ENCODE results near the gene ITPKB.
A peak's percentile ranks its signal among the peaks of the same experiment; 100 is the strongest.

ITPKB gene

DNA sequence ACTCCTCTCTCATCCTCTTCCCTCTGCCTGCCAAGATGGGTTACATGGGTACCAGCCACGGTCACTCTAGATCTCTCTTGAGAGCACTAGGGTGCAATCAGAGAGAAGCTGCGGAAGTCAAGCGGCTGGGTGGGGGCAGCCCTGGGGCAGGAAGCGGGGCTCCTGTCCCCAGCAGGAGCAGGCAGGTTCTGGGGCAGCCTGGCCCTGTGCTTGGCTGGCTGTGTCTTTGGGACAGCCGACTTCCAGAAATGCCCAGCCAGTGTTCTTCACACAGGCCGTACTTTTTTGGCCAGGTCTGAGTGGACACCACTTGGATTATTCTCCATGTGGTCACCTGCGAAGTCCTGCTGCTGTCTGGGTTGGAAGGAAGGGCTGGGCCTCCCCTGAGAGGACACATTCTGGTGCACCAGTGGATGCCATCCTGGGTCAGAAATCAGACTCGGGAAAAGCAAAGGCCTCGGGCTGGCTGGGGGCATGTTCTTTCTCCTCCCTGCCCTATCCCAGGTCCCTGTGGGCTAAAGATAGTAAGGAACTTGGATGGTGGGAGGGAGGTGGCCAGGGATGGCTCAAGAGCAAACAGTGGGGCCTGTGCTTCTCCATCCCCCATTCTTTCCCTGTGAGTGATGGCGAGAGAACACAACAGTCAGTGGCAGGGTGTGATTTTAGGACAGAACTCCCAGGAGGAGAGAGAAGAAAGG, 93.7 kb downstream of the ITPKB start:
- TF ChIP-seq, protein P1, sequence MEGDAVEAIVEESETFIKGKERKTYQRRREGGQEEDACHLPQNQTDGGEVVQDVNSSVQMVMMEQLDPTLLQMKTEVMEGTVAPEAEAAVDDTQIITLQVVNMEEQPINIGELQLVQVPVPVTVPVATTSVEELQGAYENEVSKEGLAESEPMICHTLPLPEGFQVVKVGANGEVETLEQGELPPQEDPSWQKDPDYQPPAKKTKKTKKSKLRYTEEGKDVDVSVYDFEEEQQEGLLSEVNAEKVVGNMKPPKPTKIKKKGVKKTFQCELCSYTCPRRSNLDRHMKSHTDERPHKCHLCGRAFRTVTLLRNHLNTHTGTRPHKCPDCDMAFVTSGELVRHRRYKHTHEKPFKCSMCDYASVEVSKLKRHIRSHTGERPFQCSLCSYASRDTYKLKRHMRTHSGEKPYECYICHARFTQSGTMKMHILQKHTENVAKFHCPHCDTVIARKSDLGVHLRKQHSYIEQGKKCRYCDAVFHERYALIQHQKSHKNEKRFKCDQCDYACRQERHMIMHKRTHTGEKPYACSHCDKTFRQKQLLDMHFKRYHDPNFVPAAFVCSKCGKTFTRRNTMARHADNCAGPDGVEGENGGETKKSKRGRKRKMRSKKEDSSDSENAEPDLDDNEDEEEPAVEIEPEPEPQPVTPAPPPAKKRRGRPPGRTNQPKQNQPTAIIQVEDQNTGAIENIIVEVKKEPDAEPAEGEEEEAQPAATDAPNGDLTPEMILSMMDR (IDR thresholded peaks at IDR 0.05; ENCODE audit: low read depth, low read length), result no peak
- H3K4me3 ChIP-seq (replicated peaks in 1 of 2; ENCODE audit: low read depth in 2 of 2, low read length in 2 of 2), result no peak overlapping the region
- DNase-seq (ENCODE audit: low read depth in 2 of 2), result no peak

DNA sequence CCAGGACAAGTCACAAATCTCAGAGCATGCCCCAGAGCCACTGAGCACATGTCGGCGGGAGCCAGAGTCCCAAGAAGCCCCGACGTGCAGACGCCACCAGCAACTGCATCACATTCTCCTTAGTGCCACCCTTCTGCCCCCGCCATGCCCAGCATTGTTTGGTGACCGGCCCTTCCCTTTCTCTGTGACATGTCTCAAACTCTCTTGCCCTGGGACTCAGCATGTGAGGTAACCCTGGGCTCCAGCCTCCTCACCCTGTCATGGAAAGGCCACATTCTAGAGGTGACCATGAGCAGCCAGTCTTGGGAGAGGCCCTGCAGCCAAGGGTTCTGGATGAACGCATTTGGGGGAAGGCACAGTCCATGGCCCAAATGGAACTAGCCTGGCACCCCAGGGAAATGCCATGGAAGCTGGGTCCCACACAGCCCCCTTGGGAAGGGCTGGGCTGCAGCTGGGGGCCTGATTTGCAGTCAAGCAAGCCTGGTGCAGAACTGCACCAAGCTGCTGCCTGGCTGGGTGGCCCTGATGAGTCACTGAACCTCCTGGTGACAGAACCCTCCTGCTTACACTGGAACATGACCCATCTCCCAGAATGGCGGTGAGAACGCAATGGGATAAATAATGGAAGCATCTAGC, 94.4 kb downstream of the ITPKB start:
- no peak overlapping the region for H3K4me3 ChIP-seq (replicated peaks in 1 of 2; ENCODE audit: low read depth in 2 of 2, low read length in 2 of 2)
- TF ChIP-seq, protein P1 (IDR thresholded peaks at IDR 0.05; ENCODE audit: low read depth, low read length), result no peak
- DNase-seq (ENCODE audit: low read depth in 2 of 2), result no peak

DNA sequence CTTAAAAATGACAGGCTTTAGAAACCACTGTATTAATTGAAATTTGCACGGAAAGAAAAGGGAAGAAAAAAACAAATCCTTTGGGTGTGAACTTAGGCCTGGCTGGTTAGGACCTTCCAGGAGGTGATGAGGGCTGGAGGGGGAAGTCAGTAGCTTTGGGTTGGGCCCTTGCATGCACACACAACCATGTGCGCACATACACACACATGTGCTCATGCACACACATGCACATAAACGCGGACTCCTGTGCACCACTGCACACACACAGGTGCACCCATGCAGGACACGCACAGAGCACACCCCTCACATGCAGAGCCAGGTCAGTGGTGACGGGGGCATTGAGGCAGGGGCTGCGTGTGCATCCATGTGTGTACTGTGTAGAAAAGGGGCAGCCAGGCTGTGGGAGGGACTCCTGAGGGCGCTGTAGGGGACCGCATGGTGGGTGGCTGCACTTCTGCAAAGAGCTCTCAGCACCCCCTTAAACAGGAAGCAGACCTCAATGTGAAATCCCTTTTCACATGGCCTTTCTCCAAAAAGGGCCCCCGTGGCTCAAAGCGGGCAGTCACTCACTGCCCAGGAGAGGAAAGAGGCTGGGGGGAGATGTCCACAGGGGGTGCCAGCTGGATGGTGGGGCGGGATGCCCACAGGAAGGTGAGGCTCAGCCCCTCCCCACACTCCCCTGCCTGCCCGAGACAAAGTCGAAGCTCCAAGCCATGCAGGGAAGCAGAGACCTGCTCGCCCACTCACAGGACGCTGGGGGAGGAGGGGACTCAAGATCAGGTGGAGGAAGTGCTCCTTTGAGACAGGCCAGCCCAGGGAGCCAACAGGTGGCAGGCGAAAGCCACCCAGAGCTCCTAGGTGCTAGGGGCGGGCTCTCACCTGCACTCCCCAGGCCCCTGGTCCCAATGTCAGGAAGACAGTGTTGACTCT, 95.2 kb downstream of the ITPKB start:
- no peak for DNase-seq (ENCODE audit: low read depth in 2 of 2)
- TF ChIP-seq, protein P1 (IDR thresholded peaks at IDR 0.05; ENCODE audit: low read depth, low read length), result no peak

DNA sequence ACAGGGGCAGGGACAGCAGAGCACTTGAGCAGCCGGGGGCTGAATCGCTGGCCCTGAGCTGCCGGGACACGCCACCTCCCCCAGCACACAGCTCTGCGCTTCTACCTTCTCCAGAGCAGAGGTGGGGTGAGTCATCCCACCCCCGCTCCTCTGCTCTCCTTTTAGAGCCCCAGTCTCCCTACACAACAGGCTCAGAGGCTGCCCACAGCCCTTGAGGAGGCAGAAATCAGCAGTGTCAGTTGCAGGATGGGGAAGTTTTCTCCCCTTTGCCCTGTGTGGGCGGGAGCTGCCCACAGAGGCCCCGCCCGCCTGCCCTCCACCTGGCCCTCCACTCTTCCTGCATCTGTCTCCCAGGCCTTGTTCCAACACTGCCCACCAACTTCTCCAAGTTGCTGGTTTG, 95.9 kb downstream of the ITPKB start:
- DNase-seq (ENCODE audit: low read depth in 2 of 2), result peak in 1 of 2 donors; percentile 46

More for the DNA sequence above, 95.2 kb downstream of the ITPKB start:
- H3K4me3 ChIP-seq (replicated peaks in 1 of 2; ENCODE audit: low read depth in 2 of 2, low read length in 2 of 2), result no peak overlapping the region

DNA sequence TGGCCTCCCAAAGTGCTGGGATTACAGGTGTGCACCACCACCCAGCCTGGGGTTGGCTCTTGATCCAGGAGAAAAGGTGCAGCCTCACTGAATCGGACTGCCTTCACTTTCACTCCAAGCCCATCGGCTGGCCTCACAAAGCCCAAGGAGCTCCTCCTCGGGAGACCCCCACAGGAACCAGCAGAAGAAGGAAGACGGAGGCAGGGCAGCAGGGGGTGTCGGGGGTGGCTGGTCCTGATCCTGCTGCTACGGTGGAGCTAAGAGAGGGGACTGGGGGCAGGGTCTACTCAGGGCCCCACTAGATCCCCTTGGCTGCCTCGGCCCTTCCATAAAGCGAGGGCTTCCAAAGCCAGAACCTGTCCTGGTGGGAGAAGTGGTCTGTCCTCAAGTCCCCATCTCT, 96.7 kb downstream of the ITPKB start:
- no peak overlapping the region for H3K4me3 ChIP-seq (replicated peaks in 1 of 2; ENCODE audit: low read depth in 2 of 2, low read length in 2 of 2)
- TF ChIP-seq, protein P1 (IDR thresholded peaks at IDR 0.05; ENCODE audit: low read depth, low read length), result no peak
- no peak for DNase-seq (ENCODE audit: low read depth in 2 of 2)

More for the DNA sequence above, 95.9 kb downstream of the ITPKB start:
- H3K4me3 ChIP-seq (replicated peaks in 1 of 2; ENCODE audit: low read depth in 2 of 2, low read length in 2 of 2), result no peak overlapping the region
- TF ChIP-seq, protein P1 (IDR thresholded peaks at IDR 0.05; ENCODE audit: low read depth, low read length), result no peak

DNA sequence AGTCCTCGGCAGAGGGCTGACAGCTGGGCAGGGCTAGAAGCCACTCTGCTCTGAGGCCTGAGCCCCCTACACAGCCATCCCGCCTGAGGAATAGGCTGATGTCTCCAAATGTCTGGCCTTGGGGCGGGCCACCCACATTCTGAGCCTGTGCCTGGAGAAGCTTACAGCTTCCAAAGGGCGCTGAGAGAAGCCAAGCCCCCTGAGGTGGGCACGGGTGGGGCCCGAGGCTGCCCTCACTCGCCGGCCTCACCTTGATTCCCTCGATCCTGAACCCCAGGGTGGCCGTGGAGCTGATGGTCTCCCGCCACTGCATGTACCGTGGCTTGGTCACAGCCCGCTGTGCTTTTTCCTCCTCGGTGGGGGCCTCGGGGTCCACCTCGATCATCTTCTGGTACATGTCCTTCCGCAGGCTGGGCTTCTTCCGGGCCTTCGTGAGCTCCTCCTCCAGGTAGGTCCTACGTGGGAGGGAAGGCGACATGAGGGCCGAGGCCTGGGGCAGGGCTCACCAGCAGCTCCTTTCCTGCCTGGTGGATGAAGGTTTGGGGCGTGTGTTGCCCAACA, 97.3 kb downstream of the ITPKB start:
- DNase-seq (ENCODE audit: low read depth in 2 of 2), result no peak
- H3K4me3 ChIP-seq (replicated peaks in 1 of 2; ENCODE audit: low read depth in 2 of 2, low read length in 2 of 2), result no peak overlapping the region
- TF ChIP-seq, protein P1 (IDR thresholded peaks at IDR 0.05; ENCODE audit: low read depth, low read length), result no peak
